Esophagus muscularis mucosa (tissue), 4 donors: ENCODE data around the gene FAM193B. TPM values are rescaled to one million over a fixed set of nuclear protein-coding genes. Genes with fewer than 3 reads are reported as not detected.

Experiments
- DNase-seq: peaks from one replicate; pipeline ENCODE4 v3.0.0-alpha.2; 2017; ENCODE audit errors: extremely low spot score
- H3K27ac ChIP-seq, 4 donors: fragments of 200-600 bp; sonication (generic); replicated peaks in 1 of 4; 1 replicate in 3 of 4; 2 replicates in 1 of 4; pipeline ENCODE4 v1.5.1; 2016 to 2019; ENCODE audit warnings: mild to moderate bottlenecking in 1 of 4
- H3K27me3 ChIP-seq, 4 donors: fragments of 200-600 bp; sonication (generic); one replicate each; pipeline versions ENCODE4 v1.5.1 to v1.6.0; 2016 to 2019
- H3K36me3 ChIP-seq, 4 donors: fragments of 200-600 bp; sonication (generic); one replicate each; pipeline ENCODE4 v1.5.1; 2016 to 2019
- H3K4me1 ChIP-seq, 4 donors: fragments of 200-600 bp; sonication (generic); one replicate each; pipeline ENCODE4 v1.5.1; 2016 to 2019
- H3K4me3 ChIP-seq, 4 donors: fragments of 200-600 bp; sonication (generic); 1 replicate in 2 of 4; 2 replicates in 2 of 4; pipeline ENCODE4 v1.5.1; 2016 to 2019; ENCODE audit warnings: mild to moderate bottlenecking in 4 of 4, moderate library complexity in 1 of 4
- H3K9me3 ChIP-seq, 4 donors: fragments of 200-600 bp; sonication (generic); 1 replicate in 3 of 4; 2 replicates in 1 of 4; pipeline ENCODE4 v1.5.1; 2016 to 2019
- EP300 ChIP-seq: sonication (generic); formaldehyde crosslinking; IDR thresholded peaks from one replicate; pipeline ENCODE4 v1.6.1; 2017; ENCODE audit warnings: antibody characterized with exemption
- POLR2A ChIP-seq: fragments of 450-650 bp; IDR thresholded peaks from one replicate; pipeline ENCODE4 v1.6.1; 2017; ENCODE audit warnings: antibody characterized with exemption, moderate library complexity, mild to moderate bottlenecking, low read depth
- POLR2AphosphoS5 ChIP-seq, 2 donors: sonication (generic); formaldehyde crosslinking; IDR thresholded peaks; one replicate each; pipeline ENCODE4 v1.6.1; 2017; ENCODE audit warnings: antibody characterized with exemption in 2 of 2
- WGBS: methylation state at CpG from one replicate; pipeline ENCODE4 v1.1.5; 2018; 5-methylcytosine and 5-hydroxymethylcytosine counted together
- intact Hi-C: fragments of 100-400 bp; cut with DNase I; formaldehyde crosslinking; loops from one replicate; pipeline ENCODE4 v1.15.1; 2023
- total RNA-seq, 4 donors: library from RNA; depleted of rRNA; stranded (reverse); fragments of >200 nt; gene quantifications; one replicate each; pipeline versions ENCODE4 v1.1.0 to v1.2.1, GENCODE V29; 2016
- TF ChIP-seq, protein P1 (sequence below), 3 experiments: fragments of 200-600 bp in 2 of 3; fragments of 450-650 bp in 1 of 3; sonication (generic) in 2 of 3; IDR thresholded peaks; one replicate each; pipeline ENCODE4 v1.5.1; 2017 to 2019; ENCODE audit warnings: antibody characterized with exemption in 3 of 3, mild to moderate bottlenecking in 2 of 3, moderate library complexity in 1 of 3

FAM193B gene
- total RNA-seq, 4 donors from 2014 or later = 24.4 to 65.6 (median 50.7) TPM

DNA sequence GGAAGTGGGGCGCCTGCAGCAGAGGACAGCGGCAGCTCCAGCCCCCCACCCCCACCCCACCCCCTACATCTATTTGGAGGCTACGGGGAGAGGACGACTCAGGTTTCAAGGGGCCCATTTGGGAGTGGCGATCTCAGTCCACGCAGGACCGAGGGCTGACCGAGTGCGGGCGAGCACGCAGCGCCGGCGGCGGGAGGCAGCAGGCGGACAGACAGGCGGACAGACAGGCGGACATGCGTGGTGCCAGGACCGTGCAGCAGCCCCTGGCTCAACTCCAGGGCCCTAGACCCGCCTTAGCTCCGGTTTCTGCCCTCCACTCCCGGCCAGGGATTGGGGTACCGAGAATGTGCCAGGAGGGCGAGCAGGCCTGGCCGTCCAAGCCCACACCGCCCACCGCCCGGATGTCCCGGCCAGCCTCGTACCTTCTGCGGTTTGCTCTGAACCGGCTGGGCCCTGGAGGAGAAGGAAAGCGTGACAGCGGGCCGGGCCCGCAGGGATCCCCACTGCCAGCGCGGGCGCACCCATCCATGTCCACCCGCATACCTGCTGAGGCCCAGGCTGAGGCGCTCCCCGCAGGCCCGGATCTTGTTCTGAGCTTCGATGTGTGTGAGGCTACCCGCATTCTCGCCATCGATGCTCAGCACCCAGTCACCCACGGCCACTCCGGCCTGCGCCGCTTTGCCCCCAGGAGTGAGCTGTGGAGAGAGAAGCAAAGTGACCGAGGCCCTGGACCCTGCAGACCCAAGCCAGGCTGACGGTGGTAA, 62.2 kb downstream of the FAM193B start:
- no peak for TF ChIP-seq POLR2A
- no peak for TF ChIP-seq POLR2AphosphoS5 (IDR thresholded peaks at IDR 0.05)
- TF ChIP-seq EP300 = no peak
- TF ChIP-seq, protein P1, sequence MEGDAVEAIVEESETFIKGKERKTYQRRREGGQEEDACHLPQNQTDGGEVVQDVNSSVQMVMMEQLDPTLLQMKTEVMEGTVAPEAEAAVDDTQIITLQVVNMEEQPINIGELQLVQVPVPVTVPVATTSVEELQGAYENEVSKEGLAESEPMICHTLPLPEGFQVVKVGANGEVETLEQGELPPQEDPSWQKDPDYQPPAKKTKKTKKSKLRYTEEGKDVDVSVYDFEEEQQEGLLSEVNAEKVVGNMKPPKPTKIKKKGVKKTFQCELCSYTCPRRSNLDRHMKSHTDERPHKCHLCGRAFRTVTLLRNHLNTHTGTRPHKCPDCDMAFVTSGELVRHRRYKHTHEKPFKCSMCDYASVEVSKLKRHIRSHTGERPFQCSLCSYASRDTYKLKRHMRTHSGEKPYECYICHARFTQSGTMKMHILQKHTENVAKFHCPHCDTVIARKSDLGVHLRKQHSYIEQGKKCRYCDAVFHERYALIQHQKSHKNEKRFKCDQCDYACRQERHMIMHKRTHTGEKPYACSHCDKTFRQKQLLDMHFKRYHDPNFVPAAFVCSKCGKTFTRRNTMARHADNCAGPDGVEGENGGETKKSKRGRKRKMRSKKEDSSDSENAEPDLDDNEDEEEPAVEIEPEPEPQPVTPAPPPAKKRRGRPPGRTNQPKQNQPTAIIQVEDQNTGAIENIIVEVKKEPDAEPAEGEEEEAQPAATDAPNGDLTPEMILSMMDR (IDR thresholded peaks at IDR 0.05) = no peak
- intact Hi-C loops = no loop called here
- Histone ChIP-seq H3K27me3 (no peaks in the 10 kb centered on the region), H3K27ac (peak overlapping the region; percentile 96 to 99 (median 98)), H3K36me3 (peaks cover 36 to 75% (median 63%) of the 10 kb centered on the region in 4 donors), H3K9me3 (no peaks in the 10 kb centered on the region), H3K4me3 (peak overlapping the region; percentile 27 to 83 (median 58)), H3K4me1 (peaks cover 54 to 96% (median 93%) of the 10 kb centered on the region in 4 donors)
- no peak for DNase-seq
- 60% methylated on average over 12 of the region's 54 CpGs for WGBS

DNA sequence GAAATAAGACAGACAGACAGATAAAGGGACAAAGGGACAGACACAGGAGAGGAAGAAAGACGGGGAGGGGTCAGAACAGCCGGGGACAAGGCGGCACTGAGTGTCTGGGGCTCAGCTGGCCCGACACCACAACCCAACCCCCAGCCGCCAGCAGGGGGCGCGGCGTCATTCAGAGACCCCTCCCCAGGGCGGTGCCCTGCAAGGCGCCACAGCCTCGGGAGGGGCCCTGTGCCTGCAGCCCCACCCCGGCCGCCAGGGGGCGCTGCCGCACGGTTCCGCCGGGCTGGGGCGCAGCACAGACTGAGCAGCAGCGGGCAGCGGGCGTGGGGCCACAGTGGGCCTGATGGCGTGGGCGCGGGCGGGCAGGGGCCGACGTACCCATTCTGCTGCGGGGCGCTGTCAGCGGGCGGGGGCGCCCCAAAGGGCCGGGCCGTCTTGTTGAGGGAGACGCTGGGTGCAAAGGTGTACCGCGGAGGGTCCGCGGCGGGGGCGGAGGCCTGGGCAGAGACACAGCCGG, 62.9 kb downstream of the FAM193B start:
- Histone ChIP-seq H3K27ac (peak overlapping the region; percentile 96 to 99 (median 98)), H3K4me1 (peaks cover 54 to 99% (median 93%) of the 10 kb centered on the region in 4 donors), H3K9me3 (no peaks in the 10 kb centered on the region), H3K4me3 (peak overlapping the region; percentile 27 to 83 (median 58)), H3K27me3 (no peaks in the 10 kb centered on the region), H3K36me3 (peaks cover 38 to 82% (median 67%) of the 10 kb centered on the region in 4 donors)
- no peak for TF ChIP-seq EP300
- peak in 1 of 2 donors; percentile 32 for TF ChIP-seq POLR2AphosphoS5 (IDR thresholded peaks at IDR 0.05)
- TF ChIP-seq, protein P1 (IDR thresholded peaks at IDR 0.05) = peak; percentile 82 to 93 (median 87)
- no peak for TF ChIP-seq POLR2A
- no peak for DNase-seq
- intact Hi-C loops = no loop called here
- WGBS = 43% methylated on average over 16 of the region's 43 CpGs

DNA sequence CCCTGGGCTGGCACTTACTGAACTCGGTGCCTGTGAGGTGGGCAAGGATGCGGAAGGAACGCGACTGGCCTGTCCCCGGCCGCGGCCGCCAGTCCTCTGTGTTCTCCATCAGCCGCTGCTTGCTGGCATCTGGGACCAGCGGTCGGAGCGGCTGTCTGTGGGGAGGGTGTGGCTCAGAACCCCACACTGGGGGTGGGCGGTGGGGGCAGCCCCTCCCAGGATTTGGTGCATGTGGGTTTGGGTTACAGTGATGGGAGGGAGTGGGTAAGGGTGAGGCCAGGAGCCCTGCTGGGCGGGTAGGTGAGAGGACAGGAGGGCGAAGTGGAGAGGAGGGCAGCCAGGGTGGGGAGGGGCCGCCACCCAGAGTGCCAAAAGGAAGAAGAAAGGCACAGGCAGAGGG, 63.4 kb downstream of the FAM193B start:
- Histone ChIP-seq H3K4me1 (peaks cover 49 to 99% (median 93%) of the 10 kb centered on the region in 4 donors), H3K9me3 (no peaks in the 10 kb centered on the region), H3K4me3 (no peak overlapping the region), H3K36me3 (peaks cover 42 to 86% (median 72%) of the 10 kb centered on the region in 4 donors), H3K27me3 (no peaks in the 10 kb centered on the region), H3K27ac (peak overlapping the region; percentile 96 to 99 (median 98))
- no peak for DNase-seq
- 81% methylated on average over 13 of the region's 16 CpGs for WGBS
- intact Hi-C loops = no loop called here
- TF ChIP-seq EP300 = no peak
- no peak for TF ChIP-seq POLR2A
- no peak for TF ChIP-seq POLR2AphosphoS5 (IDR thresholded peaks at IDR 0.05)
- TF ChIP-seq, protein P1 (IDR thresholded peaks at IDR 0.05) = no peak

DNA sequence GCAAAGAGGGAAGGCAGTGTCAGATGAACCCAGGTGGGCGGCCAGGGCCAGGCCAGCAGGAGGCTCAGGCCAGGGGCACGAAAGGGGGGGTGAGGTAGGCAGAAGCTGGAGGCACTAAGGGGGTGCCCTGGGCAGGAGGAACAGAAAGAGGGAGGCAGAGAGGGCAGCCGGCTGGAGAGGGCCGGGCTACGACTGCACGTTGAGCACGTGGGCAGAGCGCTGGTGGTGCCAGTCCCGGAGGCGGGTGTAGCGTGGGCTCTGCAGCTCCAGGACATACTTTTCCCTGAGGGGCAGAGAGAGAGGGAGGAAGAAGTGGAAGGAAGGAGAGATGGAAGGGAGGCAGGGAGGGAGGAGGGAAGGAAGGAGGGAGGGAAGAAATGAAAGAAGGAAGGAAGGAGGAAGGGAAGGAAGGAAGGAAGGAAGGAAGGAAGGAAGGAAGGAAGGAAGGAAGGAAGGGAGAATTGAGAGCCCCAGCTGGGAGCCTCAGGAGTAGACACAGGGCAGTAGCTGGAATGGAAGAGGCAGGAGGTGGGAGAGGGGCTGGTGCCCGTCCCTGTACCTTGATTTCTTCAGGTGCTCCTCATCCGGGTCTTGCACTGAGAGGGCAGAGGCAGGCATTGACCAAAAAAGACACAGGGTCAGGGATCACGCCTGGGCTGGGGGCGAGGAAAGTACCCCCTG, 63.9 kb downstream of the FAM193B start:
- intact Hi-C loops = no loop called here

More for the DNA sequence above, 63.9 kb downstream of the FAM193B start:
- 59% methylated on average over 15 of the region's 15 CpGs for WGBS
- no peak for DNase-seq
- H3K27ac ChIP-seq = peak overlapping the region; percentile 96 to 99 (median 98)
- peaks cover 46 to 88% (median 77%) of the 10 kb centered on the region in 4 donors for H3K36me3 ChIP-seq
- H3K4me3 ChIP-seq = no peak overlapping the region
- no peaks in the 10 kb centered on the region for H3K9me3 ChIP-seq
- no peaks in the 10 kb centered on the region for H3K27me3 ChIP-seq
- TF ChIP-seq POLR2A (no peak), POLR2AphosphoS5 (IDR thresholded peaks at IDR 0.05) (peak in 1 of 2 donors; percentile 51)
- H3K4me1 ChIP-seq = peaks cover 44 to 99% (median 93%) of the 10 kb centered on the region in 4 donors
